MCF 10A (cell line): ENCODE results near the gene DGCR6L. TPM values are rescaled to one million over a fixed set of nuclear protein-coding genes. Genes with fewer than 3 reads are reported as not detected.
"Not testable (repeated sequence)": the region's sequence is repeated elsewhere in the genome, so short reads cannot be mapped to it uniquely, and the experiment has no call there.

Experiments used
- BruUV-seq: library from RNA; stranded (reverse); fragments of 400-500 nt; replicated peaks from 2 replicates; lab custom pipeline; 2021; lab: Mats Ljungman, UMichigan
- CTCF ChIA-PET: fragments of 300-600 bp; sonication (Branson Sonifier 250); formaldehyde crosslinking; extraction: SDS; loops from one replicate; lab custom pipeline; 2021; ENCODE audit warnings: antibody characterized with exemption, inconsistent platforms; lab: Yijun Ruan, JAX
- POLR2A ChIA-PET: fragments of 300-600, 350-650 bp; sonication (Branson Sonifier 250); formaldehyde crosslinking; extraction: SDS; loops from one replicate; lab custom pipeline; 2020; ENCODE audit warnings: antibody characterized with exemption, inconsistent platforms; lab: Yijun Ruan, JAX
- DNase-seq: peaks from one replicate; pipeline ENCODE4 v3.0.0-alpha.2; 2018; ENCODE audit not compliant: unreplicated experiment
- H3K27ac Mint-ChIP-seq: one replicate; pipeline ENCODE4 v1.8.0; 2022; ENCODE audit warnings: mild to moderate bottlenecking, low read depth, mixed read lengths; ENCODE audit not compliant: unreplicated experiment
- H3K27me3 Mint-ChIP-seq: one replicate; pipeline ENCODE4 v1.8.0; 2022; ENCODE audit warnings: mixed read lengths; ENCODE audit not compliant: insufficient read depth, unreplicated experiment
- H3K36me3 Mint-ChIP-seq: one replicate; pipeline ENCODE4 v1.8.0; 2022; ENCODE audit warnings: mild to moderate bottlenecking, moderate library complexity, mixed read lengths; ENCODE audit not compliant: insufficient read depth, unreplicated experiment
- H3K4me1 Mint-ChIP-seq: one replicate; pipeline ENCODE4 v1.8.0; 2022; ENCODE audit warnings: mixed read lengths; ENCODE audit not compliant: insufficient read depth, unreplicated experiment
- H3K4me3 Mint-ChIP-seq: one replicate; pipeline ENCODE4 v1.8.0; 2022; ENCODE audit warnings: mild to moderate bottlenecking, moderate library complexity, mixed read lengths; ENCODE audit not compliant: unreplicated experiment
- H3K9me3 Mint-ChIP-seq: one replicate; pipeline ENCODE4 v1.8.0; 2022; ENCODE audit warnings: mixed read lengths; ENCODE audit not compliant: unreplicated experiment
- CTCF ChIP-seq: fragments of 200-600 bp; IDR thresholded peaks from one replicate; pipeline ENCODE4 v1.8.0; 2022; ENCODE audit warnings: antibody characterized with exemption, mild to moderate bottlenecking; ENCODE audit not compliant: unreplicated experiment
- intact Hi-C: fragments of 100-400 bp; cut with micrococcal nuclease; formaldehyde crosslinking; loops from 2 replicates; pipeline ENCODE4 v1.14.1; 2022
- total RNA-seq: library from RNA; stranded (reverse); gene quantifications from 2 replicates; pipeline ENCODE4 v1.2.3, GENCODE V29; 2022

DGCR6L gene
- total RNA-seq, 1 experiment from 2014 or later, result 36.4 TPM

- Mint-ChIP-seq H3K27ac (no peak overlapping the region), H3K4me3 (no peak overlapping the region), H3K4me1 (peaks cover 17% of the 10 kb centered on the region), H3K36me3 (no peaks in the 10 kb centered on the region), H3K9me3 (no peaks in the 10 kb centered on the region), H3K27me3 (no peaks in the 10 kb centered on the region)
- no peak for DNase-seq
- POLR2A ChIA-PET, result no interaction called here
- intact Hi-C loops, result no loop called here
- TF ChIP-seq CTCF, result no peak
- no TSS peak for BruUV-seq
- CTCF ChIA-PET, result interaction anchor here (0.7 kb wide), 1 partner anchor 184 kb away, joined by 4 read pairs; no protein-coding TSS in a partner anchor
Measured at GRCh38 chr22:20312396-20313191, 7.3 kb downstream of the DGCR6L start.

GRCh38 chr22:20311249-20312062, 8.4 kb downstream of the DGCR6L start:
- H3K9me3 Mint-ChIP-seq, POLR2A ChIA-PET, BruUV-seq, DNase-seq, H3K4me3 Mint-ChIP-seq, intact Hi-C loops, H3K36me3 Mint-ChIP-seq, H3K27me3 Mint-ChIP-seq: not testable (repeated sequence)
- CTCF ChIA-PET, result interaction anchor here (0.6 kb wide), 1 partner anchor 196 kb away, joined by 4 read pairs; no protein-coding TSS in a partner anchor
- H3K4me1 Mint-ChIP-seq, result peaks cover 10% of the 10 kb centered on the region
- H3K27ac Mint-ChIP-seq, result peak overlapping the region; percentile 23

GRCh38 chr22:20310773-20311172, 9.1 kb downstream of the DGCR6L start:
- DNase-seq, intact Hi-C loops, H3K27ac Mint-ChIP-seq, H3K36me3 Mint-ChIP-seq, BruUV-seq, H3K27me3 Mint-ChIP-seq, H3K9me3 Mint-ChIP-seq, POLR2A ChIA-PET, H3K4me3 Mint-ChIP-seq: not testable (repeated sequence)
- CTCF ChIA-PET, result interaction anchor here (0.6 kb wide), 1 partner anchor 195 kb away, joined by 4 read pairs; no protein-coding TSS in a partner anchor
- peaks cover 10% of the 10 kb centered on the region for H3K4me1 Mint-ChIP-seq

DNA sequence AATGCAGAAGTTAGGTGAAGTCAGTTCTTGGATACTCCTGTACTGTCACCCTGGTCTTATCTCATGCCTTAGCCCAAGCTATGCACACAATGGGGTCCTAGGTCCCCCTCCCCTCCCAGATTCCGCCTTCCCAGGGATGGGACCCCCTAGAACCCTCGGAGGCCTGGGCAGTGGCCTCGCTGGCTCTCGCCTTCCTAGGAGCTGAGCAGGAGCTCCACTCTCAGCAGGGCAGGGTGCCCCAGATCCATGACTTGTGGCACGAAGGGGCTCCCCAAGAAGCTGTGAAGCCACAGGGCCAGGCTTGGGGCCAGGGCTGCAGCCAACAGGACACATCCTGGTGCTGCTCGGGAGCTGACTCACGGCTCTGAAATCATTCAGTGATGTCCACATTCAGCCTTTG, 9.7 kb downstream of the DGCR6L start:
- POLR2A ChIA-PET, result interaction anchor here (0.6 to 2.1 kb wide), 2 partner anchors 9 to 1536 kb away, joined by 4 to 6 read pairs; partner anchors contain the start of gene DGCR6L
- intact Hi-C loops, H3K27ac Mint-ChIP-seq, DNase-seq, H3K36me3 Mint-ChIP-seq, BruUV-seq, H3K4me3 Mint-ChIP-seq, CTCF ChIA-PET, H3K9me3 Mint-ChIP-seq, H3K27me3 Mint-ChIP-seq: not testable (repeated sequence)
- H3K4me1 Mint-ChIP-seq, result peaks cover 10% of the 10 kb centered on the region

DNA sequence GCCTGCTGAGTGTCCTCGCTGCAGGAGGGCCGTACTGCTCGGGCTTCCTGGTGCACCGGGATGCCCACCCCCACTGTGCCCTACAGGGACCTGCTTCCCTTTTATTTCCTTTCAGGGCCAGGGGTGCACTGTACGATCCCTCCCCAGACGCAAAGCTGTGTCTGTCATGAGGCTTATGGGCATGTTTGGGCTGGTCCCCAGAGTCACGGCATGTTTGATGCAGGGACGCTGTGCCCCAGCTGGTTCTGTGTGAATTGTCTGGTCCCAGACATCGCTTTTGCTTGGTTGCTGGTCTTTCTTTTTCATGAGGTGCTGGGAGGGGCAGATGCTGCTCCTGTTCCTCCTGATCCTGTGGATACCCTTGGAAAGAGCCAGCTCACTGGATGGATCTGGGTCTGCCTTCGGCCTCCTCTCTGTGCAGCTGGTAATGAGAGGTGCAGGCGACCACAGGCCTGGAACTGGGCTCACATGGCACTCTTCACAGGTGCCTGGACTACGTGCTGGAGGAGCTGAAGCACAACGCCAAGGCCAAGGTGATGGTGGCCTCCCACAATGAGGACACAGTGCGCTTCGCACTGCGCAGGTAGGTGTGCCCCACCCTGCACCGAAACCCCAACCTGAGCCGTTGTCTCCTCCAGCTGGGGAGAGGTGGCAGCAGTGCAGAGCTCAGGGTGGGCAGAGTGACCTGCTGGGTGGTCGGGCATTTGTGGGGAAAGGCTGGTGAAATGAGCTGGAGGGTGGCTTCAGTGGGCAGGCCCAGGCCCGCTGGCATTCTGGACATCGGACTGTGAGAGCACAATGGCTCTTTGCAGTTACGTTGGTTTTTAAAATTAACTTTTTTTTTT, 10.8 kb downstream of the DGCR6L start:
- ChIA-PET POLR2A (interaction anchor here (0.6 to 2.1 kb wide), 2 partner anchors 11 to 1537 kb away, joined by 4 to 6 read pairs; partner anchors contain the start of gene DGCR6L), CTCF (interaction anchor here (1.3 kb wide), 1 partner anchor 9 kb away, joined by 3 read pairs; no protein-coding TSS in a partner anchor)
- intact Hi-C loops, H3K9me3 Mint-ChIP-seq, DNase-seq, H3K27ac Mint-ChIP-seq, H3K36me3 Mint-ChIP-seq, H3K27me3 Mint-ChIP-seq, BruUV-seq: not testable (repeated sequence)
- Mint-ChIP-seq H3K4me1 (peaks cover 10% of the 10 kb centered on the region), H3K4me3 (peak overlapping the region; percentile 19)

DNA sequence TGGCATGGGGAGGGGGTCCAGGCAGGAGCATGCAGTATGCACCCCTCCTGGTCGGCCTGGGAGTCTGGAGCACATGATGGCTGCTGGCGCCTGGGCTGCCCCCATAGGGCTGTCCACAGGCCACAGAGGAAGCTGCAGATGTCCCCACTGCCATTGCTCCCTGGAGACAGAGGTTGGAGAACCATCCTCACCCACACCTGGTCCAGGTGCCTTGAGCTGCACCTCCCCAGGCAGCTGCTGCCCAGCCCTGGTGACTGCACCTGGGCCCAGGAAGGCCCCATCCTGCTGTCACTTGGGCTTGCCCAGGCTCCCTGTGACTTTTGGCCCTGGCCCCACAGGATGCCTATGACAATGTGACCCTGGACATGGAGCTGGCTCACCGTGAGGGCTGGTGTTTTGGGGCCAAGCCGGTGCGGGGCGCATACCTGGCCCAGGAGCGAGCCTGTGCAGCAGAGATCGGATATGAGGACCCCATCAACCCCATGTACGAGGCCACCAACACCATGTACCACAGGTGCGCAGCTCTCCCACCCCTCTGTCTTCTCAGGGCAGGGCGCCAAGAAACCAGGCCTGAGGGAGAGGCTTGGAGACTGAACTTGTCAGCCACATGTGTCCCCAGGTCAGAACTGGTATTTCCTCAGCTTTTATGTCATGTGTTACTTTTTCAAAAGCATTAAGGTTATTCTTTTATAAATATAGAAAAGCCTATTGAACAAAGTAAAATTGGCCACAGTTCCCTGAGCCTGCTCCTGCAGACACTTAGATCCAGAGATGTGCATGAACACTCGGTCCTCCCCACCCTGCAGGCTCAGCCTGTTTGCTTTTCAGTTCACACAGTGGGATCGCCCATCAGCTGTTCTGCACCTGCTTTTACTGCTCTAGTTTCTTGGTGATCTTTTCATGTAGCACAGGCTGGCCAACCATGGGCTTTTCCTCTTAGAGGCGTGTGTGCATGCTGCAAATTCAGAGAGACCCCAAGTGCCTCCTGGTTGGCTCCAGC, 12.1 kb downstream of the DGCR6L start:
- H3K9me3 Mint-ChIP-seq, CTCF ChIA-PET, H3K27ac Mint-ChIP-seq, H3K4me3 Mint-ChIP-seq, BruUV-seq, H3K27me3 Mint-ChIP-seq, intact Hi-C loops, DNase-seq, H3K36me3 Mint-ChIP-seq: not testable (repeated sequence)
- peaks cover 10% of the 10 kb centered on the region for H3K4me1 Mint-ChIP-seq
- POLR2A ChIA-PET, result interaction anchor here (0.6 kb wide), 1 partner anchor 694 kb away, joined by 3 read pairs; the partner anchor contains the start of gene THAP7
